Fibroblast of lung (primary cell): ENCODE measurements around the gene HSPG2.

Source experiments
- CTCF ChIP-seq, 2 donors: IDR thresholded peaks in 1 of 2; conservative IDR thresholded peaks in 1 of 2; 1 replicate in 1 of 2; 2 replicates in 1 of 2; pipeline ENCODE4 v1.5.1; 2011 to 2012; ENCODE audit warnings: low read length in 2 of 2, control low read depth in 1 of 2, inconsistent platforms in 1 of 2, low read depth in 1 of 2, mild to moderate bottlenecking in 1 of 2
- EZH2 ChIP-seq: IDR thresholded peaks from 2 replicates; pipeline ENCODE4 v1.5.1; 2012; ENCODE audit warnings: low read length, control low read depth, mild to moderate bottlenecking; ENCODE audit errors: missing control alignments

GRCh38 chr1:21873174-21873573, 63.9 kb downstream of the HSPG2 start:
- TF ChIP-seq EZH2 (no peak), CTCF (conservative IDR thresholded peaks at IDR 0.05 in 1 of 2, IDR thresholded peaks at IDR 0.05 in 1 of 2; ENCODE audit: low read depth in 1 of 2, low read length in 2 of 2) (no peak)
